Measurements from ENCODE around the gene DLGAP3. TPM values are rescaled to one million over a fixed set of nuclear protein-coding genes. Genes with fewer than 3 reads are reported as not detected.

The DLGAP3 gene, protein sequence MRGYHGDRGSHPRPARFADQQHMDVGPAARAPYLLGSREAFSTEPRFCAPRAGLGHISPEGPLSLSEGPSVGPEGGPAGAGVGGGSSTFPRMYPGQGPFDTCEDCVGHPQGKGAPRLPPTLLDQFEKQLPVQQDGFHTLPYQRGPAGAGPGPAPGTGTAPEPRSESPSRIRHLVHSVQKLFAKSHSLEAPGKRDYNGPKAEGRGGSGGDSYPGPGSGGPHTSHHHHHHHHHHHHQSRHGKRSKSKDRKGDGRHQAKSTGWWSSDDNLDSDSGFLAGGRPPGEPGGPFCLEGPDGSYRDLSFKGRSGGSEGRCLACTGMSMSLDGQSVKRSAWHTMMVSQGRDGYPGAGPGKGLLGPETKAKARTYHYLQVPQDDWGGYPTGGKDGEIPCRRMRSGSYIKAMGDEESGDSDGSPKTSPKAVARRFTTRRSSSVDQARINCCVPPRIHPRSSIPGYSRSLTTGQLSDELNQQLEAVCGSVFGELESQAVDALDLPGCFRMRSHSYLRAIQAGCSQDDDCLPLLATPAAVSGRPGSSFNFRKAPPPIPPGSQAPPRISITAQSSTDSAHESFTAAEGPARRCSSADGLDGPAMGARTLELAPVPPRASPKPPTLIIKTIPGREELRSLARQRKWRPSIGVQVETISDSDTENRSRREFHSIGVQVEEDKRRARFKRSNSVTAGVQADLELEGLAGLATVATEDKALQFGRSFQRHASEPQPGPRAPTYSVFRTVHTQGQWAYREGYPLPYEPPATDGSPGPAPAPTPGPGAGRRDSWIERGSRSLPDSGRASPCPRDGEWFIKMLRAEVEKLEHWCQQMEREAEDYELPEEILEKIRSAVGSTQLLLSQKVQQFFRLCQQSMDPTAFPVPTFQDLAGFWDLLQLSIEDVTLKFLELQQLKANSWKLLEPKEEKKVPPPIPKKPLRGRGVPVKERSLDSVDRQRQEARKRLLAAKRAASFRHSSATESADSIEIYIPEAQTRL
- total RNA-seq: under 1 TPM; 0.25 to 0.84 (median 0.30) TPM

DNA sequence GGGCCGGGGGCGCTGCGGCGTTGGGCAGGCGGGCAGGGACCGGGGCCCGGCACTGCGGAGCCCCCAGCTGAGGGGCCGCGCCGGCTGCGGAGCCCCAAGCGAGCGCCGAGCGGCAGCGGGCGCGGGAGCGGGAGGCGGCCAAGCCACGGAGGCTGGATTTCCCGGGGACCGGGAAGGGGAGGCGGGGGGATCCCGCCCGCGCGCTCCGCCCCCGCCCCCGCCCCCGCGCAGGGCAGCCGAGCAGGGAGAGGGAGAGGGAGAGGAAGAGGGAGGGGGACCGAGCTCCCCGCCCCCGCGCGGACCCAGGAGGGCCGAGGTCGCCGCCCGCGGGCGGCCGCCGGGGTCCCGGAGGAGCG, at the start of gene DLGAP3:
DLGAP3 (minus strand) TSS at position 154 of the 356 bp plus-strand sequence. CDS start 24,267 bp downstream, outside the sequence.
- DNase-seq (ENCODE audit: low spot score) (no peak), ATAC-seq (ENCODE audit: low FRiP score) (no peak)
- TF ChIP-seq, protein P1, sequence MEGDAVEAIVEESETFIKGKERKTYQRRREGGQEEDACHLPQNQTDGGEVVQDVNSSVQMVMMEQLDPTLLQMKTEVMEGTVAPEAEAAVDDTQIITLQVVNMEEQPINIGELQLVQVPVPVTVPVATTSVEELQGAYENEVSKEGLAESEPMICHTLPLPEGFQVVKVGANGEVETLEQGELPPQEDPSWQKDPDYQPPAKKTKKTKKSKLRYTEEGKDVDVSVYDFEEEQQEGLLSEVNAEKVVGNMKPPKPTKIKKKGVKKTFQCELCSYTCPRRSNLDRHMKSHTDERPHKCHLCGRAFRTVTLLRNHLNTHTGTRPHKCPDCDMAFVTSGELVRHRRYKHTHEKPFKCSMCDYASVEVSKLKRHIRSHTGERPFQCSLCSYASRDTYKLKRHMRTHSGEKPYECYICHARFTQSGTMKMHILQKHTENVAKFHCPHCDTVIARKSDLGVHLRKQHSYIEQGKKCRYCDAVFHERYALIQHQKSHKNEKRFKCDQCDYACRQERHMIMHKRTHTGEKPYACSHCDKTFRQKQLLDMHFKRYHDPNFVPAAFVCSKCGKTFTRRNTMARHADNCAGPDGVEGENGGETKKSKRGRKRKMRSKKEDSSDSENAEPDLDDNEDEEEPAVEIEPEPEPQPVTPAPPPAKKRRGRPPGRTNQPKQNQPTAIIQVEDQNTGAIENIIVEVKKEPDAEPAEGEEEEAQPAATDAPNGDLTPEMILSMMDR (IDR thresholded peaks at IDR 0.05): no peak

GRCh38 chr1:34978921-34979320, 49.5 kb upstream of the DLGAP3 start:
- TF ChIP-seq, protein P1 (IDR thresholded peaks at IDR 0.05): no peak
- no peak for DNase-seq (ENCODE audit: low spot score)
- no peak for ATAC-seq (ENCODE audit: low FRiP score)

- DNase-seq (ENCODE audit: low spot score): no peak
- TF ChIP-seq, protein P1 (IDR thresholded peaks at IDR 0.05): no peak
- no peak for ATAC-seq (ENCODE audit: low FRiP score)
Observed at GRCh38 chr1:34977858-34978257, 48.4 kb upstream of the DLGAP3 start.

DNA sequence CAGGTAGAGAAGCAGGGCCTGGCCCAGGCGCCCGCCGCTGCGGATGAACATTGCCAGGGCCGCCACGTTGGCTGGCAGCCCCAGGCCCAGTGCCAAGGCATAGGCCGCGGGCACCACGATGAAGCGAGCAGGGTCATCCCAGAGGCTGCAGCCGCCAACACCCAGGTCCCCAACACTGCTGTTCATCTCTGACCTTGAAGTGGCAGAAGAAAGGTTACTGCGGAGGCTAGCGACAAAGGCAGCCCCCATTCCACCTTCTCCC, 47.7 kb upstream of the DLGAP3 start:
- TF ChIP-seq, protein P1 (IDR thresholded peaks at IDR 0.05): no peak
- DNase-seq (ENCODE audit: low spot score): no peak
- ATAC-seq (ENCODE audit: low FRiP score): no peak

- DNase-seq (ENCODE audit: low spot score) (no peak), ATAC-seq (ENCODE audit: low FRiP score) (peak; percentile 22)
- TF ChIP-seq, protein P1 (IDR thresholded peaks at IDR 0.05): no peak
Observed at GRCh38 chr1:34976384-34977209, 47.1 kb upstream of the DLGAP3 start.

DNA sequence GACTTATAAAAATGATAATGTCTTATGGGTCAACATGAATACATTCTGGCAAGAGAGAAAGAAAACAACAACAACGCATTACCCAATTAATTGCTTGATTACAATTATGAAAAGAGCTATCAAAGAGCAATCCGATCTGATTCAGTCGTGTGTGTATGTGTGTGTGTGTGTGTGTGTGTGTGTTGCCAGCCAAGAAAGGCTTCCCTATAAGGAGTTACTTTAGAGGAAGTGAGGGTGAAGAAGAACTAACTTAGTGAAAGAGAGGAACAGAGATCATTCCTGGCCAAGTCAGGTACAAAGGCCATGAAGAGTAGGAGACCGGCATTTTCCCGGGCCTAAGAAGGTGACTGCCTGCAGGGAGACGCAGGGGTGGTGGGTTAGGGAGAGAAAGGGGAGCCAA, 46.3 kb upstream of the DLGAP3 start:
- ATAC-seq (ENCODE audit: low FRiP score) (no peak), DNase-seq (ENCODE audit: low spot score) (no peak)
- TF ChIP-seq, protein P1 (IDR thresholded peaks at IDR 0.05): no peak

All from omental fat pad (tissue), 4 donors.